ENCODE measurements around the gene CRTC2. TPM values are rescaled to one million over a fixed set of nuclear protein-coding genes. Genes with fewer than 3 reads are reported as not detected.

The CRTC2 gene
- total RNA-seq, 1 donor: 6.6 TPM

DNA sequence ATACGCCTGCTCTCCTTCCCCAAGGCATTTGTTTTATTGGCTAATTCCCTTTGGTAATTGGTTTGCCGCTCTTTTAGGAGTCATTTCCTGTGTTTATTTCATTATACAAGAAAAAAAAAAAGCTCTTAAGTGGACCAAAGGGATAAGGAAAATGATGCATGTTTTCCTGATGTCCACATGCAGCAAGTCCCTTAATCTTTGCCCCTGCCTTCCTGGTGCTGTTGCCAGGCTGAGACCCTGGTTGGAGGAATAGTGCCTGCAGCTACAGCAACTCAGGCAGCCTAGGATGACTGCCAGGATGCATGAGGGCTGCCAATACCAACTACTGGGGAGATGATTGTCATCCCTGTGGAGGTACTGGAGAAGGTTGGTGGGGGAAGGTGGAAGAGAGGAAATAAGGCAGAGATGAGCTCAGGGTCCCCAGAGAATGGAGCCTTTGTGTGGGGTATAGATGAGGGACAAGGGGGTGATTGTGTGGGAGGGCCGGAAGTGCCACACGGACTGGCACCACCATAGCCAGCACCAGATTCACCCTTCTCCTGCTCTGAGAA, 29.5 kb downstream of the CRTC2 start:
- TF ChIP-seq, protein P1, sequence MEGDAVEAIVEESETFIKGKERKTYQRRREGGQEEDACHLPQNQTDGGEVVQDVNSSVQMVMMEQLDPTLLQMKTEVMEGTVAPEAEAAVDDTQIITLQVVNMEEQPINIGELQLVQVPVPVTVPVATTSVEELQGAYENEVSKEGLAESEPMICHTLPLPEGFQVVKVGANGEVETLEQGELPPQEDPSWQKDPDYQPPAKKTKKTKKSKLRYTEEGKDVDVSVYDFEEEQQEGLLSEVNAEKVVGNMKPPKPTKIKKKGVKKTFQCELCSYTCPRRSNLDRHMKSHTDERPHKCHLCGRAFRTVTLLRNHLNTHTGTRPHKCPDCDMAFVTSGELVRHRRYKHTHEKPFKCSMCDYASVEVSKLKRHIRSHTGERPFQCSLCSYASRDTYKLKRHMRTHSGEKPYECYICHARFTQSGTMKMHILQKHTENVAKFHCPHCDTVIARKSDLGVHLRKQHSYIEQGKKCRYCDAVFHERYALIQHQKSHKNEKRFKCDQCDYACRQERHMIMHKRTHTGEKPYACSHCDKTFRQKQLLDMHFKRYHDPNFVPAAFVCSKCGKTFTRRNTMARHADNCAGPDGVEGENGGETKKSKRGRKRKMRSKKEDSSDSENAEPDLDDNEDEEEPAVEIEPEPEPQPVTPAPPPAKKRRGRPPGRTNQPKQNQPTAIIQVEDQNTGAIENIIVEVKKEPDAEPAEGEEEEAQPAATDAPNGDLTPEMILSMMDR (IDR thresholded peaks at IDR 0.05; ENCODE audit: insufficient read depth, low read length): no peak
- DNase-seq (ENCODE audit: low read depth): no peak
- H3K4me3 ChIP-seq (ENCODE audit: low read depth, low read length): no peak overlapping the region

- H3K4me3 ChIP-seq (ENCODE audit: low read depth, low read length): no peak overlapping the region
- no peak for DNase-seq (ENCODE audit: low read depth)
- TF ChIP-seq, protein P1 (IDR thresholded peaks at IDR 0.05; ENCODE audit: insufficient read depth, low read length): no peak
Observed at GRCh38 chr1:153928245-153928644, 30.2 kb downstream of the CRTC2 start.

GRCh38 chr1:153926405-153926804, 32.0 kb downstream of the CRTC2 start:
- DNase-seq (ENCODE audit: low read depth): no peak
- H3K4me3 ChIP-seq (ENCODE audit: low read depth, low read length): no peak overlapping the region
- TF ChIP-seq, protein P1 (IDR thresholded peaks at IDR 0.05; ENCODE audit: insufficient read depth, low read length): no peak

DNA sequence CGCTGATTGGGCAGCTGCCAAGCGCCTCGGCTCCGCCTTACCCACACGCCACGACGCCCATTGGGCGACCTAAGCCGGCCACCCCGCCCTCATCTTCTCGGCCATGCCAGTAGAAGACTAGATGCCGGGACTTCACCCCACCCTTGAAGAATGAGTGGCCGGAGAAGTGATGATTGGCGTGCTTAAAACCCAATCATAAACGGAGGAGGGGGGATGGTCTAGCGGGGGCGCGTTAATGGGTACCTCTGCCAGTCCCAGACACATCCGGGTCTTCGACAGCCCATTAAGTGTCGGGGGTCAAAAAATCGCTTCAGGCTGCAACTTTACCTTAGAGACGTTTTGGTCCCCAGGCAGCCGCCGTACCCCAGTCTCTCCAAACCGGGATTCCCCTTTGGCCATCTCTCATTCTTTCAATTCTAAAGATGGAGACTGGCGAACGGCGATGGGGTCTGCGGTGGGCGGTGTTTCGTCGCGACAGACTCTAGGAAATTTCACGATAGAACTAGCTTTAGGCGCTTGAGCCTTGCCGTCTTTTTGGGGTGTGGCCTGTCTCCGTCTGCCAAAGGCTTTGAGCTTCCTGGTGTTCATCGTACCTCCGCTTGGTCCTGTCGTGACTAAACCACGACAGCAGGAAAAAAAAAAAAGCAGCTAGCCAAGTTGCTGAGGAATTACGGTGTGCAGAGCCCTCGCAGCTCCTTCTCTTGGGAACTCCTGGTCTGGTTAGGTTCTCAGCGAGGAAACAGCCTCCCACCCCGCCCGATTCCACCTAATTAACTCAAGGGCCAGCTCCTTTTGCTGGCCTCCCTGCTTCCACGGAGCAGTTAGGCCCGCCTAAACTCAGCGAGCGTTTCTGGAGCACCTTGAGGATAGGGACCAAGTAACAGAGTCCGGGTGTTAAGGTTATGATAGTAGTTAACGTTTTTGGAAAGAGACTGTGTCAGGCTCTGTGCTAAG, 35.2 kb downstream of the CRTC2 start, which contains the start of gene GATAD2B:
Gene GATAD2B, minus strand, starts transcription at position 1 of the 954 bp plus-strand sequence. CDS start 94,625 bp downstream, outside the sequence.
- H3K4me3 ChIP-seq (ENCODE audit: low read depth, low read length): peak within 1 kb of the TSS; percentile 91
- TF ChIP-seq, protein P1 (IDR thresholded peaks at IDR 0.05; ENCODE audit: insufficient read depth, low read length): no peak
- peak; percentile 100 for DNase-seq (ENCODE audit: low read depth)

DNA sequence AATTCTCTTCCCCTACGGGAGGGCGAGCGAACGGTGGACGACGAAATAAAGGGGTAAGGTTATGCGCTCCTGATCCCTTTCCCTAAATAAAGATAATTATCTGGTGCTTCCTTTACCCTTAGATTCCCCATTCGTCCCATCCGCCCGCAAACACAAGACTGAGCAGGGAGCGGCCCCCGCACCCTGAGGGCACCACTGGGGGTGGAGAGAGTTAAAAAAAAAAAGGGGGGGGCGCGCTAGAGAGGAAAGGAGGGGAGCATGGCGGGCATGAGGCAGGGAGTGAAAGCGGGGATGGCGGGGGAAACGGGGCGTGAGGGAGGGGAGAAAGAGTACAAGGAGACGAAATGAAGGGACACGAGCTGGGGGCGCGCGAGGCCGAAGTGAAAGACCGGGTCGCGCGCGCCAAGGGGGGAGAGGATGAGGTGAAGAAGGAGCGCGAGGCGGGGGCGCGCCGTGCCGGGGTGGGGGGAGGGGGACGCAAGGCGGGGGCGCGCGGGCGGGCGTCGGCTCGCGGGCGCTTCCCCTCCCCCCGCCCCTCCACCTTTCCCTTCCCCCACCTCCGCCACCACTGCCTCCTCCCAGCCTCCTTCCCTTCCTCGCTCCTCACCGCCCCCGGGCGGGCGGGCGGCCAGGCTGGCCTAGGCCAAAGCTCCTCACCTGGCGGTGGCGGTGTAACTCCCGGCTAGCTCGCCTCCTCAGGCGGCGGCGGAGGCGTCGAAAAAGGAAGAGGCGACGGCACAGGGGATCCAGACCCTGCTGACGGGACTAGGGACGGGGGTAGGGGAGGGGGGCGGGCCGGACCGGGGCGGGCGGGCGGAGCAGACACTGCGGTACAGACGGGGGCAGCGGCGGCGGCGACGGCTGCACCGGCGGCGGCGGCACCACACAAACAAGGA, 36.1 kb downstream of the CRTC2 start:
- no peak for DNase-seq (ENCODE audit: low read depth)

GRCh38 chr1:153921803-153922075, 36.7 kb downstream of the CRTC2 start:
- TF ChIP-seq, protein P1 (IDR thresholded peaks at IDR 0.05; ENCODE audit: insufficient read depth, low read length): no peak
- H3K4me3 ChIP-seq (ENCODE audit: low read depth, low read length): peak overlapping the region; percentile 91
- DNase-seq (ENCODE audit: low read depth): no peak

More for the DNA sequence above, 36.1 kb downstream of the CRTC2 start:
- H3K4me3 ChIP-seq (ENCODE audit: low read depth, low read length): peak overlapping the region; percentile 91
- TF ChIP-seq, protein P1 (IDR thresholded peaks at IDR 0.05; ENCODE audit: insufficient read depth, low read length): peak; percentile 10

Data from fibroblast of the aortic adventitia (primary cell).